ENCODE data around the gene LSP1. TPM values are rescaled to one million over a fixed set of nuclear protein-coding genes. Genes with fewer than 3 reads are reported as not detected.
"Not testable (repeated sequence)": the region's sequence is repeated elsewhere in the genome, so short reads cannot be mapped to it uniquely, and the experiment has no call there.

The LSP1 gene
- total and polyA plus RNA-seq, 2 experiments from 2014 or later, result 2.8 TPM; not detected in 1

DNA sequence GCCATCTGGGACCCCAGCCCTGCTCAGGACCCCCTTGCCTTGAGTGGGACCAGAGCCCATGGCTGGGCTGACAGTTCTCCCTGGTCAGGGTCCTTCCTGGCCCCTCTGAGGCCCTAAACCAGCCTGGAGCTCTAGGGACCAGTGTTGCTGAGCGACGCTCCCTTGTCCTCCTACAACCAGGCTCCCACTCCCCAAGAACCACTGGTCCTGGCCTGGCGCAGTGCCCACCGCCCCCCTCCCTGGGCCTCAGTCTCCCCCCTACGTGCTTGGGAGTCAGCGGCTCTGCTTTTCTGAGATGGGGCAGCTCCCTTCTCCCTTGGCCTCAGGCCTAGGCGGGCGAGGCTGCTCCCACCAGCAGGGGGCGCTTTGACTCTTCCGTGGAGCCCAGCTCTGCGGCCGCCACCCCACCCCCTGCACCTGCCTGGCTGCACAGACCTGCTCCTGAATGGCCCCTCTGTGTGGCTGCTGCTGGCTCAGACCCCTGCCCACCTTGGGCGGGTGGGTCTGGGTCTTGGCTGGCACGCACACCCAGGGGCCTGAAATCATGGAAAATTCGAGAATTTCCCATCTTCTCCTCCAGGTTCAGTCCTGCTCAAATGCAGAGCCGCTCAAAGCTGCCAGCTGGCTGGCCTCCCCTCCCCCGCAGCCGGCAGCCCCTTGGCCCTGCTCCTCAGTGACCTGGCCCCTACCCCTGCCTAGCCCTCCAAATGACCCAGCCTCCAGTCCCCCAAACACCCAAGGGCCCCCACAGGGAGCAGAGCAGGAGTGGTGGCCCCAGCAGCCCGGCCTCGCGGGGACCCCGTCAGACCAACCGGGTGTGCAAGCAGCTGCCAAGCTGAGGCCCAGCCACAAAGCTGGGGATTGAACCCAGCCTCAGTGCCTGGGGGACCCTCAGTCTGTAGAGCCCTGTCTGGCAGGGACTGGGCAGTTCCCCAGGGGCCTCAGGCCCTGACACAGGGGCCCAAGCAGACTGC is 29.7 kb downstream of the LSP1 start:
- DNase-seq (ENCODE audit: low read depth in 1 of 2, low spot score in 1 of 2), result peak; percentile 83 to 88
- no peaks in the 10 kb centered on the region for H3K27me3 ChIP-seq
- no peaks in the 10 kb centered on the region for H3K9me3 ChIP-seq (ENCODE audit: low read depth)
- H3K36me3 ChIP-seq, result no peaks in the 10 kb centered on the region
- no peak overlapping the region for H3K4me3 ChIP-seq
- H3K4me1 ChIP-seq (ENCODE audit: low read depth), result no peaks in the 10 kb centered on the region
- TF ChIP-seq, protein P1, sequence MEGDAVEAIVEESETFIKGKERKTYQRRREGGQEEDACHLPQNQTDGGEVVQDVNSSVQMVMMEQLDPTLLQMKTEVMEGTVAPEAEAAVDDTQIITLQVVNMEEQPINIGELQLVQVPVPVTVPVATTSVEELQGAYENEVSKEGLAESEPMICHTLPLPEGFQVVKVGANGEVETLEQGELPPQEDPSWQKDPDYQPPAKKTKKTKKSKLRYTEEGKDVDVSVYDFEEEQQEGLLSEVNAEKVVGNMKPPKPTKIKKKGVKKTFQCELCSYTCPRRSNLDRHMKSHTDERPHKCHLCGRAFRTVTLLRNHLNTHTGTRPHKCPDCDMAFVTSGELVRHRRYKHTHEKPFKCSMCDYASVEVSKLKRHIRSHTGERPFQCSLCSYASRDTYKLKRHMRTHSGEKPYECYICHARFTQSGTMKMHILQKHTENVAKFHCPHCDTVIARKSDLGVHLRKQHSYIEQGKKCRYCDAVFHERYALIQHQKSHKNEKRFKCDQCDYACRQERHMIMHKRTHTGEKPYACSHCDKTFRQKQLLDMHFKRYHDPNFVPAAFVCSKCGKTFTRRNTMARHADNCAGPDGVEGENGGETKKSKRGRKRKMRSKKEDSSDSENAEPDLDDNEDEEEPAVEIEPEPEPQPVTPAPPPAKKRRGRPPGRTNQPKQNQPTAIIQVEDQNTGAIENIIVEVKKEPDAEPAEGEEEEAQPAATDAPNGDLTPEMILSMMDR (IDR thresholded peaks at IDR 0.05; ENCODE audit: low read depth, low read length), result peak; percentile 91
- H3K27ac ChIP-seq, result no peak overlapping the region

DNA sequence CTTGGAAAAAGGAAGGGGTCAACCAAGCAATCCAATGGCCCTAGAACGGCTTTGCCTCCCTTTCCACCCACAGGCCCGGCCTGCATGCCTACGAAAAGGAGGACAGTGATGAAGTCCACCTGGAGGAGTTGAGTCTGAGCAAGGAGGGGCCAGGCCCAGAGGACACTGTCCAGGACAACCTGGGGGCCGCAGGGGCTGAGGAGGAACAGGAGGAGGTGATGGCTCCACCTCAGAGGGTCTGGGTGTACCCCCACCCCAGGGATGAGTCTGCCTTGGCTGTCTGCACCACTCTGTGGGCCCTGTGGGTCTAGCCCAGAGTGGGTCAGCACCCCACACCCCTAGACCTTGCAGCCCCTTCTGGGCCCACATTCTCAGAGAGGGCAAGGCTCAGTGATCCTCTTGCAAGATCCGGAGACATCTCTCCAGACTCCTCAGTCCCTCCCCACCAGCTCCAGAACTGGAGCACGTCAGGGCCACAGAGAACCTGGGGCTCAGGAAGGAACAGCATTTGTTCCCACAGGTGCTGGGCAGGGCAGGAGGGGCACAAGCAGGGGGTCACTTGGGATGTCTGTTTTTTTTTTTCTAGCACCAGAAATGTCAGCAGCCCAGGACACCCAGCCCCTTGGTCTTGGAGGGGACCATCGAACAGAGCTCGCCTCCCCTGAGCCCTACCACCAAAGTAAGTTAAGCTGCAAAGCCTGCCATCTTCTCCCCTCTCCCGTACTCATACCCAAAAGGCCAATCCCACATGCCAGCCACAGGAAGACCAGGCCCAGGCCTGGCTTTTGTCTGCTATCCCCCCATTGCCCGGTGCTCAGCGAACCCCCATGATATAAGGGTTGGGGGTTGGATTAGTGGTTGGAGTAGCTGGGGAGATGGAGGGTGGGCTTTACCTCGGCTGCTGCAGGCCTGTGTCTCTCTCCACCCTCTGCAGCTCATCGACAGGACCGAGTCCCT is 30.7 kb downstream of the LSP1 start:
- TF ChIP-seq, protein P1 (IDR thresholded peaks at IDR 0.05; ENCODE audit: low read depth, low read length), result no peak
- no peaks in the 10 kb centered on the region for H3K9me3 ChIP-seq (ENCODE audit: low read depth)
- no peak for DNase-seq (ENCODE audit: low read depth in 1 of 2, low spot score in 1 of 2)
- no peak overlapping the region for H3K4me3 ChIP-seq
- no peak overlapping the region for H3K27ac ChIP-seq
- no peaks in the 10 kb centered on the region for H3K4me1 ChIP-seq (ENCODE audit: low read depth)
- no peaks in the 10 kb centered on the region for H3K27me3 ChIP-seq
- H3K36me3 ChIP-seq, result no peaks in the 10 kb centered on the region

DNA sequence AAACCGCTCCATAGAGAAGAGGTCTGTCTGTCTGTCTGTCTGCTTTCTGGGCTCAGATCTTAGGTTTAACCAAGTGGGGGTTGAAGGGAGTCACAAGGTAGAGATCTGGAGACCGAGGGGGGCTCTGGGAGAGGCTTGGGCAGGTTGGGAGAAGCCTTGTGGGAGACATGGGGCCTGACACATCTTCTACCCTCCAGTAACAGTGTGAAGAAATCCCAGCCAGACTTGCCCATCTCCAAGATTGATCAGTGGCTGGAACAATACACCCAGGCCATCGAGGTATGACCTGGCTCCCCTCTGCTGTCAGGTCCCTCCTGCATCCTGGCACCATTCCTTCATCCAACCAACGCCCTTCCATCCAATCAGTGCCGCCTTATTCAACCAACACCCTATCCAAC is 31.4 kb downstream of the LSP1 start:
- TF ChIP-seq, protein P1 (IDR thresholded peaks at IDR 0.05; ENCODE audit: low read depth, low read length), result no peak
- Histone ChIP-seq H3K9me3 (ENCODE audit: low read depth) (no peaks in the 10 kb centered on the region), H3K27me3 (no peaks in the 10 kb centered on the region), H3K27ac (no peak overlapping the region), H3K4me1 (ENCODE audit: low read depth) (no peaks in the 10 kb centered on the region), H3K36me3 (no peaks in the 10 kb centered on the region), H3K4me3 (no peak overlapping the region)
- DNase-seq (ENCODE audit: low read depth in 1 of 2, low spot score in 1 of 2), result no peak

DNA sequence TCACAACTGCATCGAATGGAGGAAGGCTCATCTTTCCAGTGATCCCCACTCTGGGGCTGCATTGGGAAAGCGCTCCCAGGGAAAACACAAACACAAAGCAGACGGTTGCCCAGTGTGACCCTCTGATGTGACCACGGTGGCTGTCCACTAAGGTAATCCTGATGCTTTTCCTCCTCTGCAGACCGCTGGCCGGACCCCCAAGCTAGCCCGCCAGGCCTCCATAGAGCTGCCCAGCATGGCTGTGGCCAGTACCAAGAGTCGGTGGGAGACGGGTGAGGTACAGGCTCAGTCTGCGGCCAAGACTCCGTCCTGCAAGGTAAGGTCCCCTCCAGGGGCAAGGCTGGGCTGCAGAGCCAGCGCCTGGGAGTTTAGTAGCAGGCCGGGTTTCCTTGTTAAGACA is 33.7 kb downstream of the LSP1 start:
- DNase-seq (ENCODE audit: low read depth in 1 of 2, low spot score in 1 of 2), result not testable (repeated sequence)

DNA sequence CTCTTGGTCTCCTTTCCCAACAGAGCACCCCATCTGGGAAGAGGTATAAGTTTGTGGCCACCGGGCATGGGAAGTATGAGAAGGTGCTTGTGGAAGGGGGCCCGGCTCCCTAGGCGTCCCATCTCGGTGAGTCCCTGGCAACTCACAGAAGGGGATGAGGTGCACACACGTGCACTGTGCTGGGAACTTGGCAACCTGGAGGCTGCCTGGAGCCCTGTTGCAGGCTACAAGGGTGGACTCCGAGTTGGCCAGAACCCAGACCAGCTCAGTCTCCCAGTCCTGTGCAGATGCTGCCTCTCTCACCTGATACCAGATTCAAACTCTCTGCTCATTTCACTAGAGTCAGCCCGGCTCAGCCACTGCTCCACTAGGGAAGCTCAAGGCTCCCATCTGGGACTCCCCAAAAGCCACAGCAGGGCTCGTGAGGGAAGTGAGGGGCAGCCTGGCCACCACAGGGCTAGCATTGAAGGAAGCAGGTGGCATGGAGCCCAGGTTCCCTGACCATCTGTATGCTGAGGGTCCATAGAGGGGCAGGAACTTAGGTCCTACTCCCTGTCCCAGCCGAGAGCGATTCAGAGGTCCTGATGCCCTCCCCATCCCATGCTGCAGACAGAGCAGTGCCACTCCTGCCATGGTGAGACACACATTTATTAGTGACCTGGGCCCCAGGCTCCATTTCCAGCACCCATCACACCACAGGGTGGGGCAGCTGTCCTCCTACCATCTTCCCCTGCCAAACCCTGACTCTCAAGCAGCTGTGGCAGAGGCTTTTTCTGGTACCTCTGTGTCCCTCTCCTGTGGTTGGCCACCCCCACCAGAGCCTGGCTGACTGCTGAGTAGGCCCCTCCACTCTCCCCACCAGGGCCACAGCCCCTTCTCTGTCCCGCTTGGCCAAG is 34.8 kb downstream of the LSP1 start:
- Histone ChIP-seq H3K9me3 (ENCODE audit: low read depth) (no peaks in the 10 kb centered on the region), H3K27ac (no peak overlapping the region), H3K27me3 (no peaks in the 10 kb centered on the region), H3K4me1 (ENCODE audit: low read depth) (no peaks in the 10 kb centered on the region), H3K4me3 (no peak overlapping the region), H3K36me3 (no peaks in the 10 kb centered on the region)
- TF ChIP-seq, protein P1 (IDR thresholded peaks at IDR 0.05; ENCODE audit: low read depth, low read length), result no peak
- no peak for DNase-seq (ENCODE audit: low read depth in 1 of 2, low spot score in 1 of 2)

More for the DNA sequence above, 33.7 kb downstream of the LSP1 start:
- not testable (repeated sequence) for H3K27ac ChIP-seq; H3K36me3 ChIP-seq; H3K27me3 ChIP-seq; H3K4me1 ChIP-seq (ENCODE audit: low read depth); H3K4me3 ChIP-seq; H3K9me3 ChIP-seq (ENCODE audit: low read depth)
